T-helper 2 cell treated with Interferon-gamma antibody and Interleukin-4, amounts not matched to agents 100 ng/mL and 5 ng/mL, for 36 hours (primary cell): Measurements from ENCODE around the gene LRBA. TPM values are rescaled to one million over a fixed set of nuclear protein-coding genes. Genes with fewer than 3 reads are reported as not detected.
"Not testable (repeated sequence)": the region's sequence is repeated elsewhere in the genome, so short reads cannot be mapped to it uniquely, and the experiment has no call there.

Experiments
- intact Hi-C: fragments of 100-400 bp; cut with micrococcal nuclease; formaldehyde crosslinking; loops from one replicate; pipeline ENCODE4 v1.15.1; 2023
- total RNA-seq: library from RNA; stranded (reverse); gene quantifications from 2 replicates; pipeline ENCODE4 v1.2.3, GENCODE V29; 2022

LRBA gene
- total RNA-seq, 1 donor from 2014 or later = 42.4 TPM

DNA sequence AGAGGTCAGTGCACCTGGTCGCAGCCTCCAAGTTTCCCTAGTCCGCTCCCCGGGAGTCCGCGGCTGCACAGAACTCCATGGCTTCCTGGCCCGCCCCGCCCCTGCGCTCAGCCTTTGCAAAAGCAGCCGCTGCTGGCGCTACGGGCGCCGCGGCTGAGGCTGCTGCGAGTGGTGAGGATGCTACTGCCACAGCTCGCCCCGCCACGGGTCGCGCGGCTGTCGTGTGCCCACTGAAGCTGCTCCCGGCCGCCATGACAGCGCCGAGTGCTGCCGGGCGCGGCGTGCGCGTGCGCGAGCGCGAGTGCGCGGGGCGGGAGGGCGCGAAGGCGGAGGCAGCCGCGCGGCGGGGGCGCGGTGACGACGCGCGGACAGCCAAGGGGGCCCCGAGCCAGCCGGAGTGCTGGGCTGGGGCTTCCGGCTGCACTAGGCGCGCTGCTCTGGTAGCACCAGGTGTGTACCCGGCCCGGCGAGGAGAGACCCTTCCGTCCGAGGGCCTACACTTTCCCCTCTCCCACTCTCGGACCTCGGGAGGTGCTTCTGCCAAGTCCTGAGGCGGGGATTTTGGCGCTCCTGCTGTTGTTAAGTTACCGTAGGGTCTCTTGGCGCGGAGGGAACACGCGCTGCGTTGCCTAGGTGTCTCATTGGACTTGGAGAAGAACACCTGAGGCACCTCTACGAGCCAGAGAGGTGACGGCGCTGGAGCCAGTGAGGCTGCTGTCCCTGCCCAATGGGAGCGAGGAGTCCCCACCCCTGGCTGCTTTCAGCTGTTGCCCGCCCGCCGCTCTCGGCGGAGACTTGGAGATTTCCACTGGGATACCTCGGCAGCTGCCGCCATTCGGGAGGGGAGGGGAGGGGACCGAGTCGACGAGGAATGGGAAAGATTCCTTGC, 619 bp upstream of the LRBA start:
- intact Hi-C loops = loop anchor here (1.0 to 10.0 kb wide), 4 partner anchors 84 to 1089 kb away; partner anchors contain the start of genes GATB and RPS3A

DNA sequence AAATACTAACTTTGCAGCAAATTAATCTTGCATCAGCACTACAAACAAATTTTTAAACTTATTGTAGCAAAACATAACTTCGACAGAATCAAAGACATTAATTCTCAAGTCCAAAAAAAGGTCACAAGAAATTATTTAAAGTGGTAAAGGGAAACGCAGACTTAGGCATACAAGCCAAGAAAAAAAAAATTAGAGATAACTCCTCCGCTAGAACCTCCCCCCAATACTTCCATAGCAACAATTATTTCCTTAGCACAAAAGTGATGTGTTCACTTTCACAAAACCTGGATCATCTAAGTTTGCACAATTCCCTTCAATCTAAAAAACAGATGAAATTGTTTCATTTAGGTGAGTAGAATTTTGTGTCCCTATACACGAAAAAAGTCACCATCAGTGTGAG, 1.1 kb downstream of the LRBA start:
- intact Hi-C loops = loop anchor here (2.0 to 10.0 kb wide), 3 partner anchors 42 to 1091 kb away; no protein-coding TSS in a partner anchor

DNA sequence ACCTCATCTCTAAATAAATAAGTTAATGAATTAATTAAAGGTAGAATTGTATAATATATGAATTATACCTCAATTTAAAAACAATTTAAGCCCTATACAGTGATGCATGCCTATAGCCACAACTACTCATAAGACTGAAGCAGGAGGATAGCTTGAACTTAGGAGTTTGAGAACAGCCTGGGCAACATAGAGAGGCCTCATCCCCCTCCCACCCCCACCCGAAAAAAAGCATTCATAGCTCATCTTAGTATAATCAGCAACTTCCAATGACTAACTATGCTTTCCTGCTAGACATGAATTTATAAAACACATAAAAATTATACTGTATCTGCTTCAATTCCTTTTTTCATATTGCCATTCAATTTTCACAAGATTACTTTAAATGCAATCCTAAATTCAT, 1.6 kb downstream of the LRBA start:
- intact Hi-C loops = loop anchor here (5.0 to 10.0 kb wide), 2 partner anchors 41 to 1091 kb away; no protein-coding TSS in a partner anchor

DNA sequence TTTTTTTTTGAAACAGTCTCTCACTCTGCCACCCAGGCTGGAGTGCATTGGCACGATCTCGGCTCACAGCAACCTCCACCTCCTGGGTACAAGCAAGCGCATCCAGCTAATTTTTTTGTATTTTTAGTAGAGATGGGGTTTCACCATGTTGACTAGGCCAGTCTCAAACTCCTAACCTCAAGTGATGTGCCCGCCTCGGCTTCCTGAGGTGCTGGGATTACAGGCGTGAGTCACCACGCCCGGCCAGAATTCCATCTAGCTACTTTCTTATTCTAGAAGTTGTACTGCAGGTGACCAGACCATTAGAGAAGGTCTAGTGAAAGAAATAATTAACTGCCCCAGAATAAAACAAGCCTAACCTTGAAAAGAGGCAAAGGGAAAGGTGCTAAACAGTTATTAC, 2.3 kb downstream of the LRBA start:
- intact Hi-C loops = loop anchor here (5.0 to 10.0 kb wide), 2 partner anchors 41 to 1092 kb away; no protein-coding TSS in a partner anchor

DNA sequence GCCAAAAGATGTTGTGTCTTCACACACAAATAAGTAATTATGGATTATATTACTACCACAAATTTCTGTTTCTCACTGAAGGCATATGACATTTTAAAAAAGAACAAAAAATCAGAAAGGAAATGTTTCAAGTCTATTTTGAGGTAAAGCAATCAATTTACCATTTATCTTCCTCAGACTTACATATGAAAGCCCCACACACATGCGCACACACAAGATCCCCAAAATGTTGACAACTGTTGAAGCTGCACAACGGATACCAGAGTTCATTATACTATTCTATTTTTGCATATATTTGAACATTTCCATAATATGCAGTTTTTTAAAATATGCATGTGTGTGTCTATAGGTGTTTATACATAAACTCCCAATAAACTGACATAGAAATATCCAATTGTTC, 2.7 kb downstream of the LRBA start:
- intact Hi-C loops = loop anchor here (5.0 to 10.0 kb wide), 2 partner anchors 40 to 1092 kb away; no protein-coding TSS in a partner anchor

DNA sequence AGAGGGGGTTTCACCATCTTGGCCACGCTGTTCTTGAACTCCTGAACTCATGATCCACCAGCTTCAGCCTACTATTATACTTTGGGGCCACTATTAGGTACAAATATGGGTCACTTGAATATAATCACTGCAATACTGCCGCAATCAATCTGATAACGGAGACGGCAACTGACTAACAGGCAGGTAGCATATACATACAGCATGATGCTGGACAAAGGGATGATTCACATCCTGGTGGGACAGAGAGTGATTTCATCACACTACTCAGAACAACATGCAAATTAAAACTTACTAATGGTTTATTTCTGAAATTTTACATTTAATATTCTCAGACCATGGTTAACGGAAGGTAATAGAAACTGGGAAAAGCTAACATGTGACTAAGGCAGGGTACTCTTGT, 10.9 kb downstream of the LRBA start:
- intact Hi-C loops = no loop called here

DNA sequence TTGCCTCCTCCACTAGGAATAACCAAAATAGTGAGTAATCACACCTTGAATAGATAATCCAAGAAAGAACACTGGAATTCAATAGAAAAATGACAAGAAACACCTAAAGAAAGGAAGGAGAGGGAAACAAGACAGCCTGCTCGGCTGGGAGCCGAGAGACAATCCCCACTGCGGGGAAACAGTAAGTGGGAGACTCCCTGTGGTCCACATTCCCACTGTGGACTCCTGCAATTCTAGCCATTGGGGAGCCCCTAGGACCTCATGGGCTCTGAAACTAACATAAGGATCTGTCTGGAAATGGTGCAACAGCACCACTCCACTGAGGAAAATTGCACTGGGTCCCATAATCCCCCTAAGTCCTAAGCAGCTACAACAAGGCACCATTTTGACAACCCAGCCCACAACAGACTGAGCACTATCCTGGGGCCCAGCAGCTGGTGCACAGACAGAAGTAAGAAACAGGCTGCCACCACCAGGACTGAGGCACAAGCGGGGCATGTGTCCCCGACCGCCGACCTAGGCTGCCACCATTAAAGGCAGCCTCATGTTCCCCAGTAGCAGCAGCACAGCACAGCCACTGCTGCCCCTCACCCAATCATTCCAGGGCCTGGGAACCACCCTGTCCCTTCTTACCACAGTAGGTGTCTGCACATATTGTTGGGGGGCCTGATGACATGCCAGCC, 14.2 kb downstream of the LRBA start:
- intact Hi-C loops = no loop called here

DNA sequence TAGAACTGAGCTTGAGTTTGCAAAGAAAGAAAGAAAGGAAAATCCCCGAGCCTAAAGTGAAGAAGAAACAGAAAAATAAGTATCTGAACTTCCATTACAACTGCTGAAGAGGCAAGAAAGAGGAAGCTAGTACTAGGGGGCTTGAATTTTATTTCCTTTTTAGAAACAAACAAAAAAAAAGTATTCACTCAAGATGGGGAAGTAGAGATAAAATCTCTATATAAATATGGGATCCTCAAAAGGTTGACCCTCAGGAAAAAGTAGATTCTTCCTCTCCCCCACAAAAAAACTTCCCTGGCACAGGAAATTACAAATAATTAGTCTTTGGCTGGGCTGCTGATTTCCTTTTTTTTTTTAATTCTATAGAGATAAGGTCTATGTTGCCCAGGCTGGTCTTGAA, 16.0 kb downstream of the LRBA start:
- intact Hi-C loops = no loop called here

DNA sequence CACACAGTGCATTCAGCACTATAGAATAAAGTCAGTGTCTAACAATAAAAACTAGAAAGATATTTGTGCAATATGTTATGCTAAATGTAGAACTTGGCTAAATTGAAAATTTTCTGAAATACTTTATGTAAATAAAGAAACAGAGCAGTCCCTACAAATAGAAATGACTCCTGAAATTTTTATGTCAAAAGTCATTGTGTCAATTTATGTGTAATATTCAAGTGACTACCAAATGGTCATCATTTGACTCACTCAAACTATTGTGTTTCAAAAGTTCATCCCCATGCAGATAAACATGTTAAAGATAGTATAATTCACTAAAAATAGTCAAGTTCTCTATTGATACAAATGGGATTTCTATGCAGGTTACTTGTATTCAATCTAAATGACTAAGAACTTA, 17.9 kb downstream of the LRBA start:
- intact Hi-C loops = no loop called here

DNA sequence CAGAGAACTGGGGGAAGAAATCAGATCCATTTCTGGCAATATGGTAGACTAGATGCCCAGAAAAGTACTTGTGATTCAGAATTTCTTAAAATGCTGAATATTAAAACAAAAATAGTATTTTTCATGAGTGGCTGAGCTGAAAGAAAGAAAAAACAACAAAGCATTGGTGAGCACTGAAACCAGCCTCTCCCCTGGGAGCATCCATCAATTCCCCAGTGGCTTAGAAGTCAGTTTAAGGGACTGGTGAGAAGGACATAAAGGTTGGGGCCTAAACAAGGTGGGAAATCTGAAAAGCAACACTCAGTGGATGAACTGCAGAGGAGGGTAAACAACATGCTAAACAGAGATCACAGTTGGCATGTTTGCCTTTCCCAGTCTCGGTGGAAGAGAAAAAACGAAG, 20.4 kb downstream of the LRBA start:
- intact Hi-C loops = no loop called here

DNA sequence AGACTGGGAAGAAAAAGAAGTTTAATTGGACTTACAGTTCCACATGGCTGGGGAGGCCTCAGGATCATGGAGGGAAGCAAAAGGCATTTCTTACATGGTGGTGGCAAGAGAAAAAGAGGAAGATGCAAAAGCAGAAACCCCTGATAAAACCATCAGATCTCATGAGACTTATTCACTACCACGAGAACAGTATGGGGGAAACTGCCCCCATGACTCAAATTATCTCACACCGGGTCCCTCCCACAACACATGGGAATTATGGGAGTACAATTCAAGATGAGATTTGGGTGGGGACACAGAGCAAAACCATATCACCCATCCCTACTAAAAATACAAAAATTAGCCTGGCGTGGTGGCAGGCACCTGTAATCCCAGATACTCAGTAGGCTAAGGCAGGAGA, 21.5 kb downstream of the LRBA start:
- intact Hi-C loops = not testable (repeated sequence)

DNA sequence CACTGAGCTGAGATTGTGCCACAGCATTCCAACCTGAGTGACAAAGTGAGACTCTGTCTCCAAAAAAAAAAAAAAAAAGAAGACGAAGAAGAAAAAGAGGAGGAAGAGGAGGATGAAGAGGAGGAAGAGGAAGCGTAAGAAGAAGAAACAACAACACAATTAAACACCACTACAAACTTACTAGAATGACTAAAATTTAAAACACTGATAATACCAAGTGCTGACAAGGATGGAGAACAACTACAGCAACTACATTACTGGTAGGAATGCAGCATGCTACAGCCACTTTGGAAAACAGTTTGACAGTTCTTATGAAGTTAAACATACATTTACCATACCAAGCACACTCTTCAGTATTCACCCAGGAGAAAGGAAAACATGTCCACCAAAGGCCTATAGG, 24.1 kb downstream of the LRBA start:
- intact Hi-C loops = no loop called here

DNA sequence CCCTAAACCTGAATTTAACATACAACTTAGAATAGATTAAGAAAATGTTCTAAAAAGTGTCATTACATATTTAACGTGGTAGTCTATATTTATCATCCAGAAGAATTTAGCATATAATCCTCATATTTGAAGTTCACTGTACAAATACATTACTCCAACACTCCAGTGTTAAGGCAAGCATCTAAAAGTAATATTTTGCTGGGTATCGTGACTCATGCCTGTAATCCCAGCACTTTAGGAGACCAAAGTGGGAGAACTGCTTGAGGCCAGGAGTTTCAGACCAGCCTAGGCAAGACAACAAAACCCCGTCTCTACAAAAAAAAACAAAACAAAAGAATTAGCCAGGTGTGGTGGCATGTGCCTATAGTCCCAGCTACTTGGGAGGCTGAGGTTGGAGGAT, 24.8 kb downstream of the LRBA start:
- intact Hi-C loops = no loop called here

DNA sequence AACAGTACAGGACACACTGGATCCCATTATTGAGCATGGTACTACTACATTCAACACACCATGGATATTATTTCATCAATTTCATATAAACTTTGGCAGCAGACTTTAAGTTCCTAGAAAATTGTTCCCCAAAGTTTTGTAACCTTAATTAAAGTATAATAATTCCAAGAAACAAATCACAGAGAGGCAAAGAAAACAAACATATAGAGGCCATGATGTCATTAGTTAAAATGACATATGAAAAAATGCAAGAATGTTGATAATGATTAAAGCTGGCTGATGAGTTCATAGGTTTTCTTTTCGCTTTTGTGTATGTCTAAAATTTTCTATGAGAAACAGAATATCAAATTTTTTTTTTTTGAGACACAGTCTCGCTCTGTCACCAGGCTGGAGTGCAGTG, 26.8 kb downstream of the LRBA start:
- intact Hi-C loops = no loop called here

DNA sequence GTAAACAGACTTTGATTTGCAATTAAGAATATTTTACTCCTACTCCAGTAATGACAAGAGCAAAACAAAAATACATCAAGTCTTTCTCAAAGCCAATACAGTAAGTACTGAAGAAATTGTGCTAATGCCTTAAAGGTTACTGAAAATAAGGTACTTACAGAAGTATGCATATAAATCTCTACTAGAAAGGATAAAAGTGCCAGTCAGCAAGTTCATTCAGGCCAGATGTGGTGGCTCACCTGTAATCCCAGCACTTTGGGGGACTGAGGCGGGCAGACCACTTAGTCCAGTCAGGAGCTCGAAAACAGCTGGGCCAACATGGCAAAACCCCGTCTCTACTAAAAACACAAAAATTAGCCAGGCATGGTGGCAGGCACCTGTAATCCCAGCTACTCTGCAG, 27.9 kb downstream of the LRBA start:
- intact Hi-C loops = no loop called here

DNA sequence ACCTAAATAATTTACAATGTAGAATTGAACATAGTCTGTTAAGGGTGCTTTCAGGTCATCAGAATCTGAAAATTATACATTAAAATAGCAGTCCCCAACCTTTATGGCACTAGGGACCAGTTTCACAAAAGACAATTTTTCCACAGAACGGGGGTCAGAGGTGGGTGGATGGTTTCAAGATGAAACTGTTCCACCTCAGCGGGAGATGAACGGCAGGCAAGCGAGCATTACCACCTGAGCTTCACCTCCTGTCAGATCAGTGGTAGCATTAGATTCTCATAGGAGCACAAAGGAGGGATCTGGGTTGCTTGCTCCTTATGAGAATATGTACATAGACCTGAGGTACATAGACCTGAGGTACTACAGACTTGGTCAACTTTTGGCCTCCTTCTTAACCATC, 29.0 kb downstream of the LRBA start:
- intact Hi-C loops = no loop called here

DNA sequence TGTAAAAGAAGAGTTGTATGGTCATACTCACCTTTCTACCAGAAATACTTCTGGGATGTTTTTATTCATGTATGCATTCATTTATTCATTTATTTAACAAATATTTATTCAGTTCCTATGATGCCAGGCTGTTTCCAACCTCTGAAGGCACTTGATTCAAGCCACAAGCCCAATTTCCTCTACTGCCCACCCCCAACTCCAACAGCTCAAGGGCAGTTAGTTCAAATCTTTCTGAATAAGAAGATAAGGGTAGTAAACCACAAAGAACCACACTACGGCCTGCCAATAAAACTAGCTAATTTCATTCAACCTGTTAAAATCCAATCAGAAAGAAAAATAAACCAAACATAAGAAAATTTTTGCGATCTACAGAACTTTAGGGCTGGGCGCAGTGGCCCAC, 31.2 kb downstream of the LRBA start:
- intact Hi-C loops = no loop called here

DNA sequence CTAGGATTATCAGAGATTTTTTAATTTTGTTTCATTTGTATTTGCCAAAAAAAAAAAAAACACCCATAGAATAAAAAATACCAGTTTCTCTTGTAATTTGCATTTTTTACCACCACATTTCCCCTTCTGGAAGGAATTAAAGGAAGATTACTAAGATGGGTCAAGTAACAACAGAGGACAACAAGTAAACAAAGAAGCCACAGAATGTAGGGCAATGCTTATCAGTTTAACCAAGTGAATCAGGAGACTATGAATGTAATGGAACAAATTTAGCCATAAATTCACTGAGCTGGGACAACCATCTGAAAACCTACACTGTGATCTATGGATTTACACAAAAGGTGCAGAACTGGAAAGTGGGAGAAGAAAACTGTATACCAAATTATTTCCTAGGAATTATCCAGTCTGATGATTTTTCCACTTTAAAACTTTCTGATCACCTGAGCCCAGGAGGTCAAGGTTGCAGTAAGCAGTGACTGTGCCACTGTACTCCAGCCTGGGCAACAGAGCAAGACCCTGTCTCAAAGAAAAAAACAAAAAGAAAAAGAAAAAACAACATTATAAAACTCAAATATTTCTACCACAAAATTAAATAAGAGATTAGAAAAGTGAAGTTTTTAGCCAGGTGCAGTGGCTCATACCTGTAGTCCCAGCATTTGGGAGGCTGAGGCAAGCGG, 32.4 kb downstream of the LRBA start:
- intact Hi-C loops = no loop called here

DNA sequence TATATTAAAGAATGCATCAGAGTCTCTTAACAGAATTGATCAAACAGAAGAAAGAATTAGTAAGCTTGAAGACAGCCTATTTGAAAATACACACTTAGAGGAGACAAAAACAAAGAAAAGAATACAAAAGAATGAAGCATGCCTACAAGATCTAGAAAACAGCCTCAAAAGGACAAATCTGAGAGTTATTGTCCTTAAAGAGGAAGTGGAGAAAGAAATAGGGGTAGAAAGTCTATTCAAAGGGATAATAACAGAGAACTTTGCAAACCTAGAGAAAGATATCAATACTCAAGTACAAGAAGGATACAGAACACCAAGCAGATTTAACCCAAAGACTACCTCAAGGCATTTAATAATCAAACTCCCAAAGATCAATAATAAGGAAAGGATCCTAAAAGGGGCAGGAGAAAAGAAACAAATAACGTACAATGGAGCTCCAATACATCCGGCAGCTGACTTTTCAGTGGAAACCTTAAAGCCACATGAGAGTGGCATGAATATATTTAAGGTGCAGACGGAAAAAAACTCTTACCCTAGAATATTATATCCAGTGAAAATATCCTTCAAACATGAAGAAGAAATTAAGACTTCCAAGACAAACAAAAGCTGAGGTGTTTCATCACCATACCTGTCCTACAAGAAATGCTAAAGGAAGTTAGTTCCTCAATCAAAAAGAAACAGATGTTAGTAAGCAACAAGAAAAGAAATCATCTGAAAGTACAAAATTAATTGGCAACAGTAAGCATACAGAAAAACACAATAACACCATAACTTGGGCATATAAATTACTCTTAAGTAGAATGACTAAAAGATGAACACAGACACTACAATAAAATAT, 36.1 kb downstream of the LRBA start:
- intact Hi-C loops = no loop called here

DNA sequence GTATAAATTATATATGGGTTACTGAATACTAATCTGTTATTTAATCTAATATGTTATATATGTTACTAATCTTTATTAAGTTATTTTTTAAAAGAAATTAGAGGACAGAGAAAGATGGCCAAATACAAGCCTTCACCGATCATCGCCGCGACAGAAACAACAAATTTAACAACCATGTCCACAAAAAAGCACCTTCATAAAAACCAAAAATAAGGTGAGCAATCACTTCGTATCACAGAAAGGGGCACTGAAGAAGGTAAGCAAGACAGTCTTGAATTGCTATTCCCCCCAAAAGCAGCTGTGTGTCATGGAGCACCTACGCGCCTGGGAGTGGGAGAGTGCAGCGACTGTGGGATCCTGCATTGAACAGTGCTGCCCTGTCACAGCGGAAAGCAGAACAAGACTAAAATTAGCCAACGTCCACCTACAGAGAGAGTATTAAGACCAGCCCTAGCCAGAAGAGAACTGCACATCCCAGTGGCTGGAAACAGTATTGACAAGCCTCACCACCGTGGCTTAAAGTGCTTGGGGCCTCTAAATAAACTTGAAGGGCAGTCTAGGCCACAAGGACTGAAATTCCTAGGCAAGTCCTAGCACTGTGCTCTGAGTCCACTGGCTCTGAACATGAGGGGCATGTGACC, 38.5 kb downstream of the LRBA start:
- intact Hi-C loops = no loop called here
